IPS-18c (cell line): ENCODE data around the gene RANBP3.

Experiments used
- H3K4me3 ChIP-seq: 2 replicates; pipeline ENCODE4 v1.7.0; 2013; ENCODE audit warnings: low read depth, mild to moderate bottlenecking, low read length, moderate library complexity; ENCODE audit not compliant: insufficient read depth
- H3K9me3 ChIP-seq: one replicate; pipeline ENCODE4 v1.6.1; 2013; ENCODE audit warnings: mild to moderate bottlenecking, low read length, moderate library complexity; ENCODE audit not compliant: control insufficient read depth, insufficient read depth

RANBP3 gene

GRCh38 chr19:5929179-5929578 lies 48.8 kb downstream of the RANBP3 start:
- no peak overlapping the region for H3K4me3 ChIP-seq
- no peaks in the 10 kb centered on the region for H3K9me3 ChIP-seq

DNA sequence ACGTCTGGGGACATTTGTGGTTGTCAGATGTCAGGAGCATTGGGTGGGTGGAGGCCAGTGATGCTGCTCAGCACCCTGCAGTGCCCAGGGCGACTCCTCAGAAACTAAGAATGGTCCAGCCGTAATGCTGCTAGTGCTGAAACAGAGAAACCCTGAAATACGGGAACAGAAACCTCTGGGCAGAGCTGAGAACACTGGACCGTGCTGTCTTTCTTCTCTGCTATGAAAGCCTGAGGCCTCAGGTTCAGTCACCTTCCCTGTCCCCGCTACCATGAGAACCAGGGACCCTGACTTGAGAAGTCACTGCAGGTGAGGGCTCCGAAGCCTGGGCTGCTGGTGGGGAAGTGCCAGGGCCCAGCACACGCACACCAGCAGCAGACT lies 50.5 kb downstream of the RANBP3 start:
- Histone ChIP-seq H3K4me3 (no peak overlapping the region), H3K9me3 (no peaks in the 10 kb centered on the region)

DNA sequence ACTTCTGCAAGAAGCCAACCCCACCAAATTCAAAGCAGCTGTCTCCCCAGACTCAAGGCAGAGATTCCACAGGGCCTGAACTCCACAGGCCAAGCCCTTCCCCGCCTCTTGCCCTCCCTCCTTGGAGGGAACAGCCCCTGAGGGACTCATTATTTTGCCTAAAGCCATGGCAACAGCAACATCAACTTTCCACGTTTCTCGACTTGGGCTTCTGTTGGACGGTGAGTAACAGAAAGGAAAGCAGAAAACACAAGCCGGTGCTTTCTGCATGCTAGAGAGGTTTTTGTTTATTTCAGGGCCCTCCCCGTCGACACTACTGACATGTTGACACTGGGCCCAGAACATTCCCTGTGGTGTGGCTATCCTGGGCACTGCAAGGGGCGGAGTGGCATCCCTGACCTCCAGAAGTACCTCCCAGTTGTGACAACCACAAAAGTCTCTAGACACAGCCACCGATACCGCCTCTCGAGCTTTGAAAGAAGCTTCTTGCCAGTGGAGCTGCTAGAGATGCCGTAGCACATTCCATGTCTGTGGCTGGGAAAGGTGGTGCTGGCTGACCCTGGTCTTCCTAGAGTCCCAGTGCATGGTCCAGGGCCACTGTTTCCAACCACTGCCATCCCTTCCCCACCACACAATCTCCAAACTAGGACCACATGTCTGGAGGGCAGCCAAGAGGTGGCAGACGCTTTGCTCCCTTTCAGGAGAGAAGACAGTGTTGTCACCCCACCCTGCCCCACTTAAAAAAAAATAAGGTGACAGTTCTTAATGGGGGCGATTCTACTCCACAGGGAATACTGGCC lies 51.1 kb downstream of the RANBP3 start:
- Histone ChIP-seq H3K9me3 (no peaks in the 10 kb centered on the region), H3K4me3 (no peak overlapping the region)

GRCh38 chr19:5925830-5926427 lies 52.0 kb downstream of the RANBP3 start:
- no peak overlapping the region for H3K4me3 ChIP-seq
- H3K9me3 ChIP-seq: no peaks in the 10 kb centered on the region

GRCh38 chr19:5923356-5923755 lies 54.6 kb downstream of the RANBP3 start:
- no peaks in the 10 kb centered on the region for H3K9me3 ChIP-seq
- no peak overlapping the region for H3K4me3 ChIP-seq

GRCh38 chr19:5922161-5922545 lies 55.8 kb downstream of the RANBP3 start:
- no peaks in the 10 kb centered on the region for H3K9me3 ChIP-seq
- H3K4me3 ChIP-seq: no peak overlapping the region

DNA sequence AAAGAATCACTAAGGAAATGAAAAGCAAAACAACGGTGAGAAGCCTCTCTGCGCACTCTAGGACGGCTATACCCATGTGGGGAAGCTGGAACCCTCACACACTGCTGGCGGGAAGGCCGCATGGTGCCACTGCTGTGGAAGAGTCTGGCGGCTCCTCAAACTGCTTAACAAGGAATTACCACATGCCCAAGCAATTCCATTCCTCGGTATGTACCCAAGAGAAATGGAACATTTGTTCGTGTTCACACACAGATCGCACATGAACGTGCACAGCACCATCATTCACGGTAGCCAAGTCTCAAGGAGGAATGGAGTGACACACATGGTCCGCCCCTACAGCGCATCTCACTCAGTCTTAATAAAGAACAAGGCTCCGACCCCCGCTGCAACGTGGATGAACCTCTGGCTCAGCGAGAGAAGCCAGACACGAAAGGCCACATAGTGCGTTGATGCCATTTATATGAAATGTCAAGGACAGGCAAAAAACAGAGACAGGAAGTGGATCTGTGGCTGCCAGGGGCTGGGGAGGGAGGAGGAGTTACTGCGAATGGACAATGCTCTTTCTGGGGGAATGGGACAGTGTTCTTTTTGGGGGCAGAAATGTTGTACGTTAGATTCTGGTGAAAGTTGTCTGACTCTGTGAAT lies 56.3 kb downstream of the RANBP3 start:
- Histone ChIP-seq H3K9me3 (no peaks in the 10 kb centered on the region), H3K4me3 (no peak overlapping the region)

GRCh38 chr19:5918463-5919079 lies 59.4 kb downstream of the RANBP3 start:
- Histone ChIP-seq H3K4me3 (no peak overlapping the region), H3K9me3 (no peaks in the 10 kb centered on the region)

GRCh38 chr19:5917431-5918107 lies 60.4 kb downstream of the RANBP3 start:
- Histone ChIP-seq H3K9me3 (no peaks in the 10 kb centered on the region), H3K4me3 (no peak overlapping the region)

DNA sequence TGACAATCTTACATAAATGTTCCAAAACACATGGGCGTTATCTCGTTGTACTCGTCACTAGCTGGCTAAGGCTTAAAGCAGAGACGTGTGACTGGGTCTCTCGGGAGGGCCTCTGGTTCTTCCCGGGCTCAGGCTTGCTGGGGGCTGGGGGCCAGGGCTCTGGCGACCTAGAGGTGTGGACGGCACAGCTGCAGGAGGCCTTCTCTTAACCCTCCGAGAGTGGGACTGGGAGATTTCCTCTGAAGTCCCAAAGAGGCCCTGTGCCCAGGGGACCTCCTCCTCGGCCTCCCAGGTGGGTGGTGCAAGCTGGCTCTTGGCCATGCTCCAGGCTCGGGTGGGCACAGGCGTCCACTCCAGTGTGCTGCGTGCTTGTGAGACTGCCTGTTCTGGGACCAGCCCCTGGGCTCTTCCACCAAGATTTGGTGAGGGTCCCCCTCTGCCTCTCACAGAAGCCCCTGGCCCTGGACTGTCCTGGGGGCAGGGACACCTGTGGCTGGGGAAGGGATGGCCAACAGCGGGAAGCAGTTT lies 61.7 kb downstream of the RANBP3 start:
- Histone ChIP-seq H3K9me3 (no peaks in the 10 kb centered on the region), H3K4me3 (no peak overlapping the region)

DNA sequence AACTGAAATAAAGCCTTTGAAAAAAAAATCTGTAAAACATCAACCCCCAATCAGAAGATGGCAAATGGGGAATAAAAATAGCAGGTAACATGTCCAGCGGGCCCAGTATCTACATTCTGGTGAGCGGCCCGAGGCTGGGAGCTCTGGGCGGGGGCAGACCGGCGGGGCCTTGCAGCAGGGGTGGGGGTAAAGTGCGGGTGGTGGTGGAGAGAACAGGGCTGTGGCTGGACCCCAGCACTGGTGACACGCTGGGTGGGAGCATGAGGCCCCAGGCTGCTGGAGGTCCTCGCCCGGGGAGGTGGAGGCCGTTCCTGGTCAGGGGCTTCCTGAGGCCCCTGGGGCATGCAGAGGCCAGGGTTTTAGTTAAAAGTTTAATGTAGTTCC lies 62.2 kb downstream of the RANBP3 start:
- Histone ChIP-seq H3K9me3 (no peaks in the 10 kb centered on the region), H3K4me3 (no peak overlapping the region)

GRCh38 chr19:5914946-5915781 lies 62.8 kb downstream of the RANBP3 start:
- Histone ChIP-seq H3K9me3 (no peaks in the 10 kb centered on the region), H3K4me3 (no peak overlapping the region)

GRCh38 chr19:5914358-5914774 lies 63.6 kb downstream of the RANBP3 start:
- H3K4me3 ChIP-seq: no peak overlapping the region
- H3K9me3 ChIP-seq: no peaks in the 10 kb centered on the region

GRCh38 chr19:5913739-5914357 lies 64.1 kb downstream of the RANBP3 start, which contains the start of gene CAPS:
Gene CAPS (plus strand): TSS chr19:5914254. CDS start chr19:5914407, 153 bp downstream.
- no peak within 1 kb of the TSS for H3K4me3 ChIP-seq
- H3K9me3 ChIP-seq: no peaks in the 10 kb centered on the region

DNA sequence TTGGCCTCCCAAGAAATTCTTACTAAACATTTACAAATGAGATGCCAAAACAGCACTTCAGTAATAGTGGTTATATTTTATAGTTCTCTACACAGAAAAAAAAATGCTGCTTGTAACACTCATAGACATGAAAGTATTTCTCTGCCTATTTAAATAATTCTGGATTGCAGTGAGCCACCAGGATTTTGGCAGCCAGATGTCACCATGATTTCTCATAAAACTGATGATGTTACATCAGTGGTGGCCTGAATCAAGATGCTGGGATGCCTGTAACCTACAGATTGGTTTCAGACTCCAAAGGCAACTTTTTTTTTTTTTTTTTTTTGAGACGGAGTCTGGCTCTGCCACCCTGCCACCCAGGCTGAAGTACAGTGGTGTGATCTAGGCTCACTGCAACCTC lies 66.6 kb downstream of the RANBP3 start:
- Histone ChIP-seq H3K9me3 (no peaks in the 10 kb centered on the region), H3K4me3 (no peak overlapping the region)

GRCh38 chr19:5910638-5910907 lies 67.4 kb downstream of the RANBP3 start:
- H3K9me3 ChIP-seq: no peaks in the 10 kb centered on the region

More at GRCh38 chr19:5910638-5910907, 67.4 kb downstream of the RANBP3 start:
- H3K4me3 ChIP-seq: no peak overlapping the region
